Colon (tissue), 2 donors: Measurements from ENCODE around the gene CD6.

Source experiments
- FAIRE-seq: peaks from 2 replicates; lab custom pipeline; 2012; peaks lifted over from hg19 to GRCh38; lab: Jason Lieb, UNC
- donor health status: control.
- donor health status: control.

Gene CD6

GRCh38 chr11:60934790-60935605 lies 36.5 kb upstream of the CD6 start:
- no peak for FAIRE-seq

DNA sequence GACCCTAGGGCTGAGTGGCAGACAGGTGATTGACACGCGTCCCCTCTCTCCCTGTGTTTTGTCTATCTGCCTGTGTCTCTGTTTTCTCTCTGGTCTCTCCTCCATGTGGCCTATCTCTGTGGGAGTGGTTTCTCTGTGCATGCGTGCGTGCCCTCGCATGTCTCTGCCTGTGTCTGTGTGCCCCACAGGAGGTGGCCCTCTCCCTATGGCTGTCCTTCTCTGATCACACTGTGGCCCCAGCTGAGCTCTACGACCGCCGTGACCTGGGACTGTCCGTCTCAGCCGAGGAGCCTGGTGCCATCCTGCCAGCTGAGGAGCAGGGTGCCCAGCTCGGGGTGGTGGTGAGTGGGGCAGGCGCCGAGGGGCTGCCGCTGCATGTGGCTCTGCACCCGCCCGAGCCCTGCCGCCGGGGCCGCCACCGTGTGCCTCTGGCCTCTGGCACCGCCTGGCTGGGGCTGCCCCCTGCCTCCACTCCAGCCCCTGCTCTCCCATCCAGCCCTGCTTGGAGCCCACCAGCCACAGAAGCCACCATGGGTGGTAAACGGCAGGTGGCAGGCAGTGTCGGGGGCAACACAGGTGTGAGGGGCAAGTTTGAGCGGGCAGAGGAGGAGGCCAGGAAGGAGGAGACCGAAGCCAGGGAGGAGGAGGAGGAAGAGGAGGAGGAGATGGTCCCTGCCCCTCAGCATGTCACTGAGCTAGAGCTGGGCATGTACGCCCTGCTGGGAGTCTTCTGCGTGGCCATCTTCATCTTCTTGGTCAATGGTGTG lies 35.6 kb upstream of the CD6 start:
- FAIRE-seq, result no peak

- no peak for FAIRE-seq
These were observed 34.9 kb upstream of the CD6 start for GRCh38 chr11:60936467-60937143.

DNA sequence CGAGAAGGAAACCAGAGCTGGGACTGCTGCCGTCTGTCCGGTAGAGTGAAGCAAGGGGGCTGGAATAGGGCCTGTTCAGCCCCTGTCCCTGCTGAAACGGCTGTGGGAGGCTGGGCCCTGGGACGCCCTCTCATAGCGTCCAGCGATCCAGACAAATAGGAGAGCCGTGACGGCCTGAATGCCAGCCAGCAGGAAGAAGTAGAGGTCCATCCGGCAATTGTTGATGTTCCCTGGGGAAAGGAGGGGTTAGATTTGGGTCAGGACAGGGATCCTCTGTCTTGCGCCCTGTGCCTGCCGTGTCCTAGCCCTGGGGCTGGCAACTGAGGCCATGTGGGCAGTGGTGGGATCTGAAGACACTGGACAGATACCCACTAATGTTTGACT lies 34.3 kb upstream of the CD6 start:
- no peak for FAIRE-seq

- no peak for FAIRE-seq
These were observed 33.7 kb upstream of the CD6 start for GRCh38 chr11:60937811-60938210.

- FAIRE-seq, result no peak
These were observed 33.0 kb upstream of the CD6 start for GRCh38 chr11:60938500-60938899.

GRCh38 chr11:60939301-60939700 lies 32.2 kb upstream of the CD6 start:
- no peak for FAIRE-seq

DNA sequence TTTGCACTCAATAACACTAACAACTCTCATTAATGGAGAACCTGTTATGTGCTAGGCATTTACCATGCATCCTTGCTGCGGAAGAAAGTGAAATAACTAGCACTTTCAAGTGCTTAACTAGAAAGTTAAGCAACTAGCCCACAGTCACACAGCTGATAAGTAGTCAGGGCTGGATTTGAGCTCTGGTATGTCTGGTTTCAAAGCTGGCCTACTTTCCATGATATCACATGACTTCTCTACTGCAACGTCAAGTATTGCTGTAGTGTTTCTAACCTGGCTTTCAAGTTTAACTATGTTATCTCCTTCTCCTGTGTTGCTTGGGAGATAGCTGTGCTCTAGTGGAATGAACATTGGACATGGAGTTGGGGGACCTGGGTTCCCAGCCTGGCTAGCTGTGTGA lies 31.6 kb upstream of the CD6 start:
- no peak for FAIRE-seq

GRCh38 chr11:60941371-60942119 lies 29.9 kb upstream of the CD6 start:
- FAIRE-seq, result no peak

DNA sequence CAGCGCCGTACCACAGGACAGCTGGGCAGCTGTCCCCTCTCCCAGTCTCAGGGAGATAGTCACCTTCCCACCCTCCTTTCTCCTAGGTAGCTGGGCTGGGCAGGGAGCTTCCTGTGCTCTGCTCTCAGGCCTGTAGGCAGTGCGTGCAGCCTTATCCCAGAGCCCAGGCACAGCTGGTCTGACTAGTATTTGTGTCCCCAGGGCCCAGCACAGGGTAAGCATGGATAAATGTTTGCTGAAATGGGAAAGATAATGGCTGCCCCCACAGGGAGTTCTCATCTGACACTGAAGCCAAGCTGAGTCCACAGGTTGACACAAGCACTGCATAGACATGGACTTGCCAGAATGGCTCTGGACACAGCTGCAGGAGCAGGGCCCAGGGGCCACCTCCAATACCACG lies 29.3 kb upstream of the CD6 start:
- no peak for FAIRE-seq

DNA sequence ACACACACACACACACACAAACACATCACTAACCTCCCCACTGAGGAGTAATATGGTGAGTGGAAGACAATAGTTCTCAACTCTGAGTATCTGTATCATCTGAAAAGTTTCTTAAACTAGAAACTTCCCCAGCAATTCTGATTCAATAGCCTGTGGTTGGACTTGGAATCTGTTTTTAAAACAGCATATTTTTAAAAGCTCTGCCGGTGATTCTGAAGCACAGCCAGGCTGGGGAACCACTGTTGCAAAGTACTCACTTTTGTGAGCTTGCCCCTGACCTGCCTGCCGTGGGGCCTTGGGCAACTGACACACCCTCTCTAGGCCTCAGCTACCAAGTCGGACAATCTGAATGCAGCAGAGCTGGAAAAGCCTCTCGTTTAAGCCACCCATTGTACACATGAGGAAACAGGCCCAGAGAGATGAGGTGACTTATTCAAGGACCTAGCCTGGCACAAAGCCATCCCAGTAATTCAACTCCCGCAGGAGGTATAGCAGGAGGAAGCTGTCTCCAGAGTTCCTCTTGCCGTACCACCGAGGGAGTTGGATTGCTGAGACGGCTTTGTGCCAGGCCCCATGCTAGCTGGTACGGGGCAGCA lies 28.4 kb upstream of the CD6 start:
- no peak for FAIRE-seq

- FAIRE-seq, result no peak
These were observed 26.8 kb upstream of the CD6 start for GRCh38 chr11:60944490-60945294.

DNA sequence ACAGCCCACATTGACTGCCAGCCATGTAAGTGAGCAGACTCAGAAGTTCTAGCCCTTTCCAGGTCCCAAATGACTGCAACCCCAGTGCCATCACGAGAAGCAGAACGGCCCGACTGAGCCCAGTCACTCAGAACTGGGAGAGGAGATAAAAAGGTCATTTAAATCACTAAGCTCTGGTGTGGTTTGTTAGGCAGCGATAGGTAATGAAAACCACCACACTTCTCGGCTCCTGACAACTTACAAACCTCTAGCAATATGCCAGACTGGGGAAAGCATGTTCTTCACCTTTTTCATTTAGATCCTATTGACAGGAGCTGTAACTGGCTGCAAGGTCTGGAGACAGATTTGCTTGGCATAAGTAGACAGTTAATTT lies 26.2 kb upstream of the CD6 start:
- FAIRE-seq, result no peak

DNA sequence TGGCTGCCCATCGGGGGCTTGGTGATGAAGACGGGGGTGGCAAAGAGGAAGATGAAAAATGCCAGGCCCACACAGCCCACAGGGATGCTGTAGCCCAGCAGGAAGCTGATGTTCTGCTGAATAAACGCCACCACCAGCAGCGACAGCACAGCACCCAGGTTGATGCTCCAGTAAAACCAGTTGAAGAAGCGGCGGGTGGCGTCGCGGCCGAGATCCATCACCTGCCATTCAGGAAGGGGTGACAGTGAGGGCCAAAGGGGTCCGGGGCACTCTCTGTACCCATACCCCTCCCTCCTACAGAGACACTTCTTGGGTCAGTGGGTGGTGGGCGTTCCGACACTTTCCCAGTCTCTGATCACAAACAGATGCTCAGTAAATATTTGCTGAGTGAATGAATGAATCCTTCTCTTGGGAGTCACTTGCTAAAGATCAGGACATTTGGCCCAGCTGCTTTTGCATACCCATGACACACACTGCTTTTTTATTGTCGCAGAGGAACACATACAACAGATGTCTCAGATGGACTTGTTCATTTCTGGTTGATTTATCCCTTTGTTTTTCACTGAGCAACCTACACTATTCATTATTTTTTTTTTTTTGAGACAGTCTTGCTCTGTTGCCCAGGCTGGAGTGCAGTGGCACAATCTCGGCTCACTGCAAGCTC lies 24.7 kb upstream of the CD6 start:
- no peak for FAIRE-seq

- FAIRE-seq, result no peak
These were observed 23.8 kb upstream of the CD6 start for GRCh38 chr11:60947700-60948099.

GRCh38 chr11:60948250-60948649 lies 23.2 kb upstream of the CD6 start:
- FAIRE-seq, result no peak

GRCh38 chr11:60950024-60950423 lies 21.5 kb upstream of the CD6 start:
- no peak for FAIRE-seq

DNA sequence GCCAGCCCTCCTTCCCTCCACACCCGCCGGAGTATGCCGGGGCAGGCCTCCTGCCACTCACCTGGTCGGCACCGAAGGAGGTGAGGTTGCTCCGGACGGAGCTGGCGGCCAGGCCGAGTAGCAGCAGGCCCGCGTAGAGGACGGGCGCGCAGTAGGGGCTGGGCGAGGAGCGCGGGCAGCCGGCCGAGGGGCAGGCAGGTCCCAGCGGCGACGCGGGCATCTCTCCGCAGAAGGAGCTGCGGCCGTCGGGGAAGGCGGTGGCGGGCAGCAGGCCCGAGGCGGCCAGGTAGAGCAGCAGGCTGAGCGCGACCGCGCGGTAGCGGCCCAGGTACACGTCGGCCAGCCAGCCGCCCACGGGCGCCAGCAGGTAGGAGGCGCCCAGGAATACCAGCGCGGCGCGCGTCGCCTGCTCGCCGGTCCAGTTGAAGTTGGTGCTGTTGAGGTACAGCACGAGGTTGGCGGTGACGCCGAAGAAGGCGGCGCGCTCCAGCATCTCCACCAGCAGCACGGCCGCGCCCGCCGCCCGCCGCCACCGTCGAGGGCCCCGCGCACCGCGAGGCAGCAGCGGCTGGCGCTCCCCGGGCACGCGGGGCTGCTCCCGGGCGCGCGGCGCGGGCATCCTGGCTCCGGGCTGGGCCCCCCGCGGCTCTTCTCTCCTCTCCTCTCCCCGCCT lies 20.4 kb upstream of the CD6 start:
- FAIRE-seq, result no peak

GRCh38 chr11:60951606-60951903 lies 19.9 kb upstream of the CD6 start:
- FAIRE-seq, result no peak
